Forelimb muscle (tissue), 1 donor: Measurements from ENCODE around the gene MBNL3. TPM values are rescaled to one million over a fixed set of nuclear protein-coding genes. Genes with fewer than 3 reads are reported as not detected.
"Not testable (repeated sequence)": the region's sequence is repeated elsewhere in the genome, so short reads cannot be mapped to it uniquely, and the experiment has no call there.

Source experiments
- DNase-seq: peaks from one replicate; pipeline ENCODE4 v3.0.0-alpha.2; 2013; ENCODE audit warnings: low read depth
- polyA plus RNA-seq: library from polyadenylated mRNA; unstranded; fragments of 120-200 nt; gene quantifications from one replicate; pipeline ENCODE4 v1.2.1, GENCODE V29; 2013; ENCODE audit not compliant: insufficient read length

The MBNL3 gene
- polyA plus RNA-seq, 1 donor: 10.6 TPM

DNA sequence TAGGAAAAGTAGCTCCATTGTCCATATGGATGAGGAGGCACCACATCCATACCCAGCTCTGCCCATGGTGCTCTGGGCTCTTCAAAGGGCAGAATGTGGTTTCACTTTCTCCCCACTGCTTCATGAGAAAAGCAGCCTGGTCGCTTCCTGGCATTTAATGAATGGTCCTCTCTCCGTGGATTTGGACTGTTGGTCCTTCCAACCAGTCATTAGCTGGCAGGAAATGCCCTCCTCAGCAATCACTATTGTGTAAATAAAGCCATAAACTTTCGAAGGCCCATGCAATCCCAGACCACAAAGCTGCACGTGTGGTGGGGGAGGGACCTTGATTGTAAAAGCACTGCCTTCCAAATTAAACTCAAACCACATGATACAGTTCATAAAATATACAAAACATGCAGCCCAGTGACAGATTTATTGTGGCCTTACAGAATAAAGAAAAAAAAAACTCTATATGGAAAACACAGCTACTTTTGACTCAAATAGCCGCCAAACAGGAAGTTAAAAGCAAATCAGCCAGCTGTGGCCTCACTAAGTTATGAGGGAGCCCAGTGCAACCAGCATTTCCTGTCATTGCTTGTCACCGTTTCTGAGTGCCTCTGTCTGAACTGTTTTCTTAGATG, 8.1 kb downstream of the MBNL3 start:
- no peak for DNase-seq

DNA sequence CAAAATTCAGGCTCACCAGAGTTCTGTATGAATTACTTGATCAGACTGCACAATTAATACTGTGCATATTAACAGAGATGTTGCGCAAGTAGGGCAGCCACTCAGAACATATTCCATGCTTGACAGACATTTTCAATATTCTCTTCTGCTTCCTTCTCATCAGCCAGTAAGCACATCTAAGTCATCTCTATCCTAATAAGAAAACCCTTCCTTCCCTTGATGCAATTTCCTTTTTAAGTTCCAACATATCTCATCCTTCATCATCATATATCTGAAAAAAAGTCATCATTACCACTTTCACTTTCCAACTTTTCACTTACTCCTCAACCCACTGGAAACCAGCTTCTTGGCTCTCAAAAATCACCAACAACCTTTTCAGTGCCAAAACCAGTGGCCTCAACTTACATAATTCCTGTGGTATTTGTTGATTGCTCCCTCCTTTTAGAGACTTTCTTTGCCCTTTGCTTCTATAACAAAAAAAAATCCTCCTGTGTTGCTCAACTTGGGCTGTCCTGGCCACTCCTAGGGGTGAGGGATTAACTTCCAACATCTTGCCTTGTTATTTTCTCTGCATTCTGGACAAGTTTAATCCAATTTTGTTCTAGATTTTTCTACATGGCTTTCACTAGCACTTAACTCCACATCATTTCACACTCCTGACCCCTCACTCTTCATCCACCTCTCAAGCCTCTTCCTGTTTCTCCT, 14.1 kb downstream of the MBNL3 start:
- DNase-seq: no peak

DNA sequence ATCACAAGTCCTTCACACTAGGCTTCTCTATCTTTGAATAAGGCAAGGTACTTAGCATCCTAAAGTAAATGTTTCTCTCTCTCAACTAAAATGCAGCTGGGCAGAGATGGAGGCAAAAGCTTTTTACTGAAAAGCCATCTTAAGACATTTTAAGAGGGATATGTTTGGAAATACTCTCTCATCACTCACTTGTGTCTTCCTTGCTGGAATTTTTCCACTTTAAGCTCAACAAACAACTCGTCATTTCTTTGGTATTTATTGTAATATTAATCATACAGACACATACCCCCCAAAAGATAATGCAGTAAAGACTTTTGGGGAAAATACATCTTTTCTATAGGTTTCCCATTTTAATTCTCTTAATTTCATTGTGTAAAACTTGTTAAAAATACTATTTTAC, 16.4 kb downstream of the MBNL3 start:
- DNase-seq: no peak

DNA sequence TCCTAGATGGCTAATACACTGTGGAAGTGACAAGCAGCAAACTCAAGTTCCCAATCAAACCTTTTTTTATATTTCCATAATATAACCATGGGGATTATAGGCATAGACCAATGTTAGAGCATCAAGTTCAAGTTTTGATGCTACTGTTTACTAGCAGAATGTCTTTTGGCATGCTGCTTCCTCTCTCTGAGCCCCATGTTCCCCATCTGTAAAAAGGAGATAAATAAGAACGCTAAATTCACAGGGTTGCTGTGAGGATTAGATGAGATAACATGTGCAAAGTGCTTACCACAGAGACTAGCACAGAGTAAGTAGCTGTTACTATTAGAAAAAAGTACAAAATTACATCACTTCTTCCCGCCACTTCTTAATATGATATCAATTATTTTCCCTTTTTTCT, 18.0 kb downstream of the MBNL3 start:
- no peak for DNase-seq

DNA sequence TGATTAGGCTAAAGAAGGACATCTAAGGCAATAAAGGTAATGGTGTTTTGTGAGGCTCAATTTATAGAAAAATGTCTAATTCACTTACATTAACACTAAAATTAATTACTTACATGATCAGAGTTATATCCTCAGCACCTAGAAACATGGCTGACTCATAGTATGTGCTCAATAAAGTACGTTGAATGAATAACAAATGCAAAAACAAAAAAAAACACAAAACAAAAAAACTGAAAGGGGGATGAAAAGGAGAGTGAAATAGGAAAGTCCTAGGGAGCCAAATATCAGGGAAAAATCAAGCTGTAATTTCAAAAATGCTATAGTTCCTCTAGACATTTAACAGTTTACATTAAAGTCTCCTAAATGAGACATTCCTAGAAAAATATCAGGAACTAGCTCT, 18.7 kb downstream of the MBNL3 start:
- no peak for DNase-seq

DNA sequence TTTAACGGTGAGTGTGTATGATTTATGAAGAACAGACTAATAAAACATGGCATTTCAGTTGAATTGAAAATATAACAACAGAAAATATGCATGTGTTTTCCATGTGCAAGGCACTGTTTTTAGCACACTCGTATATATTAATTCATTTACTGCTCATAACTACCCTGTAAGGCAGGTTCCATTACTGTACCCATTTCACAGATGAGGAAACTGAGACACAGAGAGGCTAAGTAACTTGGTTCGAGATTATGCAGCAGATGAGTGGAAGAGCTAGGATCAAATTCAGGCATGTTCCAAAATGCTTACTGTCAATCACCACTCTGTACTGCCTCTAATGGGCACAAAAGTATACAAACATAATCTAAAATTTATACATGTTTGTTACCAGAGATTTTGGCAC, 20.4 kb downstream of the MBNL3 start:
- no peak for DNase-seq

DNA sequence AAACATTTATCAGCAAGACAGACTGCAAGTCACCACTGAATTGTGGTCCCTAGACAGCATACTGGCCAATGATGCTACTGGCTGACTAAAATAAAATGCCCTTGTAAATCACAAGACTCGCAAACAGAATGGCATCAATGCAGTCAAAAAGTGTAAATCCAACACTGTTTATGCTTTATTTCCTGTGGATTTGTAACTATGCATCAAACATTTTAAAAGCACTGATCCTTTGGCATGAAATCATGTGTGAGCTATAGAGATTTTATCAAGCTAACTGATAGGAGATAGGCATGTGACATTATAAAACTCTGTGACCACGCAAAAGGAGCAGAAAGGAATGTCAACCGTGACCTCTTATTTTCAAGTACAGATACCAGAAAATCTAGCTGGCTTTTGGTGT, 20.8 kb downstream of the MBNL3 start:
- DNase-seq: no peak

DNA sequence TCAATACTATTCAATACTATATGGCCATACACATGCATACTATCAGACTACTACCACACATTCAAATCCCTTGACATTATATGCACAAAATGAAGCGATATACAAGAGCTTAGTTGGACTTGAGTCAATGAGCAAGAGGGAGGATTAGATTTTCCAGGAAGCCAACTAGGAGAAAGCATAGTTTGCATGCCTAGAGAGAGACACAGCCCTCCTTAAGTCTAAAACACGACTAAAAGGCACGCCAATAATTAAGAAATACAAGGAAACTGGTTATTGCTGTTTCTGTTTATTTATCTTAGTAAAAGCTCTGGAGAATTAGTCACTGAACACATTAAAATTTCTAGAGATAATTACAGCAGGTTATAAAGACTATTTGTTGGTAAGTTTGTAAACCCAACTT, 21.8 kb downstream of the MBNL3 start:
- no peak for DNase-seq

DNA sequence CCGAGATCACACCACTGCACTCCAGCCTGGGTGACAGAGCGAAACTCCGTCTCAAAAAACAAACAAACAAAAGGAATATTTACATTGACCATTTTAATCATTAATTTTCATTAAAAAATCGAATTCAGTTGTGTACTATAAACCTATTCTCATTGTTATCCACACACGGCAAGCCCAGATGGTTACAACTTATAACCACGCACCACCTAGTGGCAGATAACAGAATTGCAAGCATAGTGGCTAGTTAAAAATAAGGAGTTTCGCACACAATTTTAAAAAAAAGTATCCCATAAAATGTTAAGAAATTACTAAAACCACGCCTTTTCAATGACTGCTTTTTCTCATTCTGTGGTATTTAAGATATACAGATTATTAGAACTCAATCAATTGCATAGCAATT, 25.4 kb downstream of the MBNL3 start:
- no peak for DNase-seq

DNA sequence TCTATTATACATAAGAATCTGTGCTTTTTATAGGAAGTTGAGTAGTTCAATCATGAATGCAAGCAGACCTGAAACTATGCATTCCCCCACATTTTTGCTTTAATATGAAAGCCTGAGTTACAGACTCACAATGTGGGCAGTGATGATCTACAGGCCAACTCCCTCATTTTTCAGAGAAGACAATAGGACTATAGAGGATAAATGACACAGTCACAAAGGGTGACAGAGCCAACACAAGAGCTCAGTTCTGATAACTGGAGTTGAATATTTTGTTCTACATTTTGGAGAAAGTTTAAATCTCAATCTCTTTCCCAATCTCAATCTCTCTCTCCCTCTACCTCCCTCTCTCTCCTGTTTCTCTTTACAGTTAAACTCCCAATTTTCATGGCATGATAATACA, 27.0 kb downstream of the MBNL3 start:
- DNase-seq: no peak

DNA sequence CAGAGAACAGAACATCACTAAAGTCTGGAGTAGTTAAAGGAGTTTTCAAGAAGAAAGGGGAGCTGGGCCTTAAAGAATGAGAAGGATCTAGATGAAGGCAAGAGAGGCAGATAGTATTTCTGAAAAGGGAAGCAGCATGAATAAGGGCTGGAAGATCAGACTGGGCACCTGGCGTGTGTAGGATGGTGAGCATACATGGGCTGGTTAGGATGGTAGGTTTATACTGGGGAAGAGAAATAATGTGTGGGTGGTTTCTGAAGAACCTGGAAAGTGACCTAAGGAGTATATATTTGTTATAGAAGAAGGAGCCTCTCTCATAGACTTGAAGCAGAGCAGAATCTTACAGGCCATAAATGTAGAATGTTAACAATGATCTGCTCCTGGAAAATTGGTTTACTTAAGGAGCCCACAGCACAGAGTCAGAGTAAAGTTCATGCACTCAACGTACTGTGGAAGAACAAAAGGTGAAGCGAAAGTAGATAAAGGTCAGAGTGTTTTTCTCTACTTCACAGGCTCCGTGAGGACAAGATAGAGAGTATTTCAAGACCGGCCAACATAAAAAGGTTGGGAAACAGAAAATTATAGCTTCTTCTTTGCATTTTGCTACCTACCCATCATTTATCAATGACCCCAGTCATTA, 35.8 kb downstream of the MBNL3 start:
- no peak for DNase-seq

DNA sequence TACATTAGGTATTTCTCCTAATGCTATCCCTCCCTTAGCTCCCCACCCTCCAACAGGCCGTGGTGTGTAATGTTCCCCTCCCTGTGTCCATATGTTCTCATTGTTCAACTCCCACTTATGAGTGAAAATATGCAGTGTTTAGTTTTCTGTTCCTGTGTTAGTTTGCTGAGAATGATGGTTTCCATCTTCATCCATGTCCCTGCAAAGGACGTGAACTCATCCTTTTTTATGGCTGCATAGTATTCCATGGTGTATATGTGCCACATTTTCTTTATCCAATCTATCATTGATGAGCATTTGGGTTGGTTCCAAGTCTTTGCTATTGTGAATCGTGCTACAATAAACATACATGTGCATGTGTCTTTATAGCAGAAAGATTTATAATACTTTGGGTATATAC, 42.9 kb downstream of the MBNL3 start:
- not testable (repeated sequence) for DNase-seq

DNA sequence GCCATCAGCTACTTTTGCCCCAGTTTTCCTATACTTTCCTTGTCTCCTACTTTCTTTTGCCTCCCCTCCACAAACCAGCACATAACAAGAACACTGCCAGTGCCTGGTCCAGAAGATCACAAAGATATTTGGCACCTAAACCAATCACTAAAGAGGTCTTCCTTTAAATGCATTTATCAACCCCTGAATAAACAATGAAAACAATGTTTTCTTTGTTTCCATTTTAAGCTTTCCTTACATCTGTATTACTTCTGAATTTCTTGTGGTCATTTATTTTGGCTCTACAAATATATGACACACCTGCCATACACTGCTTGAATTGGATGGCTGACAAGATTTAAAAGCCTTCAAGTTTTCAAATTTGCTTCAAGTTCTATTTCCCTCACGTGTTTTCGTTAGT, 43.9 kb downstream of the MBNL3 start:
- DNase-seq: no peak

DNA sequence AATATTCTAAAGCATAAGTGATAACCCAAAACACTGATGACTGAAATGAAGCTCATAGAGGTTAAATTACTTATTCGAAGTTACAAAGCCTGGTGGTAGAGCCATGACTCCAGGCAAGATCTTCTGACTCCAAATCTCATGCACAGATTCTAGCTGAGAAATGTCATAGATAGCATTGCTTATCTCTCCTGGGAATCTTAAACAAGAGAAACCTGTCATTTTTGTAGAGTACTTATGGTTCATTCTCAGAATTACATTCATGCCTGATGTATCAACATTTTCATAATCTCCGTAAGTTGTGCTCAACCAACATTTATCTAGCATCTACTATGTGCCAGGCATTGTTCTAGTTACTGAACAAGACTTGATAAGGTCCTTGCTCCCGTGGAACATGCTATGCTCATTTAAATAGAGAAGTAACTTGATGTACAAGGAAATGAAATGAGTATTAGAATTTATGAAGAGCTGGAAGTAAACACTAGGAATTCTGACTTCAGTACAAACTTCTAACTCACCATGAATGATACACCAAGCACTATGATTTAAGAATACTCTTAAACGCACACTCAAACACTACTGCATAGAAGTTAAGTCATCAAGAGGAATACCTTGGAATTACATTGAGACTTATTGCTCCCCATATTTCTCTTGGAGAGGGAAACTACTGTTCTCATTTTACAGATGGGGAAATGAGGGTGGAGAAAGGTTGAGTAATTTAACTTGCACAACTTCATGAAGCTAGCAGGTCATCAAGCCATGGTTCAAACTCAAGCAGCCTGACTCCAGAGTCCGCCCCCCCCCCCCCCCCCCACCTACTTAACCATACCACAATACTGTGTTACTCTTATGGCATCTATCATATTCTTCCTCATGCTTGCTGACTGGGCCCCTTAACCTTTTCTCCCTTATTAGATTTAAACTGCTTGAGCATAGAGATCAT, 45.4 kb downstream of the MBNL3 start:
- no peak for DNase-seq

DNA sequence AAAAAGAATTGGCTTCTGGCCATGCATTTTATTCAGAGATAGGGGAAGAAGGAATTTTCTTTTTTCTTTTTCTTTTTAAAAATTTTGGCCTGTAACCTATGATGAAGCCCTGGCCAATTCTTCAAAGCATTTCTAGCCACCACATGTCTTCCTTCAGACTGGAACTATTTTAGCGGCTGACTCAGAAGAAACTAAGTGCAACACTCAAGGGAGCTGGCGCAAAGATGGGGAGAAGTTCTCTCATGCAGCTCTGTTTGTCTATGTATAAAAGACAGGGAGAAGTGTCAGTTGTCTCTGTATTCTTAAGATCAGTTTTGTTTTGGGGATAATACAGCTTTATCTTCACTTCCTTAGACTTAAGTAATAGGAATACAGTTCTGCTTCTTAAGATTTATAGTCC, 46.1 kb downstream of the MBNL3 start:
- no peak for DNase-seq

DNA sequence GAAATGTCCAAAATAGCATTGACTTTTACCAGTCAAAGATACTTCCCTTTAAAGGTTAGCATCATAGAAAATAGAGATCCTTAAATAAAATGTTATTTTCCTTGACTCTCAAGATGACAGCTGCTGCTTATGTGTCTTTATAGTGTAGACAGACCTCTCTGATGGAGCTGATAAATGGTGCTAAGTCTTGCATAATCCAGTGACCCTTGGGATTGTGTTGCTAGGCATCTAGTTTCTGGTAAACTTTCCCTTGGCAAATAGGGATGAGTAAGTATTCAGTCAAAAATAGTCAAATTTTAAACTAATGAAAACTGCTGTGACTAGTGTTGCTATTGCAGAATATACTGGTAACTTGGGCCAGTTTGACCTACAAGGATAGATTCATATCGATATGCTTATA, 53.6 kb downstream of the MBNL3 start:
- DNase-seq: no peak

DNA sequence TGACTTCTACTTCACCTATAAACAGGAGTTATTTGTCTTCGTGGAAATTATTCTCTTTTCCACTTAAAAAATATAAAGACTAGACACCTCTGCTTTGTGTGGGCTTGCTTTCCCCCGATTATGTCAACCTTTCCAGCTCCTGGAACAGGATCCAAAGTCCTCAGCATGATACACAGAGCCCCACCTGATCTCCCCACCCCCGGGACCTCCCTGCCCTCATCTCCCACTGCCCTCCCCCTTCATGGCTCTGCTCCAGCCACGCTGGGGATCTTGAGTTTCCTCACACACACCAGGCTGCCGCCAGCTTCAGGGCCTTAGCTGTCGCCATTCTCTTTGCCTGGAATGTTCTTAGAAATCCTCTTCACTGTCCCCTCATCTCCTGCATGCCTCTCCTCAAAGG, 55.3 kb downstream of the MBNL3 start:
- no peak for DNase-seq

DNA sequence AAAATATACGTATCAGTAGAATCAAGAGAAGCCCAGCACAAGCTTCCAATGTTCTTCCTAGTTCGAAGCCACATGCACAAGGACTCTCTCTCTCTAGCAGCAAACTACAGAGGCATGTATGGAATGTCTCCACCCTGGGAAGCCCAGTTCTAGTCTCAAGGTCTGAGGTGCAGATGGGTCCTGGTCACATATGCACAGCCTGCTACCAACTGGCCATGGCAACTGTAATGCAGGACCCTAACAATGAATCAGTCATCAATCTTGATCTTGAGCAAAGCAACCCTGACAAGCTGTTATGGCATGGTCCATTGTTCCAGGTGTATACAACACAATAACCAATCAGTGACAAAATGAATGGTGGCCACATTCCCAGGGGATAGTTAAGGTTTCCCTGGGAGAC, 55.8 kb downstream of the MBNL3 start:
- no peak for DNase-seq

DNA sequence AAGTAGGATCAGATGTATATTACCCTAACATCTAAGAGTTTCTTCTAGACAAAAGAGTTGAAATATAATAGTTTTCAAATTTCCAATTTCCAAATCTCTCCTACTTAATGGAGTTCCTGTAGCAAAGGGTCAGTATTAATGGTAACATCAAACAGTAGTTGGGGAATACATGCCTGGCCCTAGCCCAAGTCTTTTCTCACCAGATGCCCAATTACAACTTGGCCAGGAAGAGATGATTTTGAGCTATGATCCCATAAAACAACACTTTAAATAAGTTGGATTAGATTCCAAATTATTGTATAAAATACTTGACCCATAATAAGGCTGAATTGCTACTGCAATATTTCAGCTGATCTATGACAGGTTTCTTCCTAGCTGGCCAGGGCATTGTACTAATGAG, 59.9 kb downstream of the MBNL3 start:
- DNase-seq: no peak

DNA sequence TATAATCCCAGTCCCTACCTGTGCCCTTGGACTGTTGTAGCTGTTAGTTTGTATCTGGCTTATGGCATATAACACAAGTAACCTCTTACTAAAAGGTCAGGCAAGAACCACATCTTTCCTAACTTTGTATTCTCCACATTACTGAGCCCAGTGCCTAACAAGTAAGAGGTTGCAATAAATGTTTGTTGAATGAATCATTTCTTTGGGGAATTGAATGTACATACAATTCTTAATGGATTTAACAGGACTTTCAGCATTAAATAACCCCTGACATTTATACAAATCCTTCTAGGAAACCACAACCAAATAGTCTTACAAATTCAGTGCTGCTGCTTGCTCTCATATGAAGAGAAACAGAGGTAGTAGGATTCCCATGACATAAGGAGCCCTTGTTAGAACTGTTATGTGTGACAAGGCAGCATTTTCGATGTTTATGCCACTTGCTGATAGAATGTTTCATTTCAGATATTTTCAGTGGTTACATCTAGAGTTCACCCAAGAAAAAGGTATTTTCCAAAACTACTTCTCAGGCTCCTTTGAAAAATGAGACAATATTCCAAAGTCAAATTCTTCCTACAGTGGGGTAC, 62.0 kb downstream of the MBNL3 start:
- DNase-seq: no peak

DNA sequence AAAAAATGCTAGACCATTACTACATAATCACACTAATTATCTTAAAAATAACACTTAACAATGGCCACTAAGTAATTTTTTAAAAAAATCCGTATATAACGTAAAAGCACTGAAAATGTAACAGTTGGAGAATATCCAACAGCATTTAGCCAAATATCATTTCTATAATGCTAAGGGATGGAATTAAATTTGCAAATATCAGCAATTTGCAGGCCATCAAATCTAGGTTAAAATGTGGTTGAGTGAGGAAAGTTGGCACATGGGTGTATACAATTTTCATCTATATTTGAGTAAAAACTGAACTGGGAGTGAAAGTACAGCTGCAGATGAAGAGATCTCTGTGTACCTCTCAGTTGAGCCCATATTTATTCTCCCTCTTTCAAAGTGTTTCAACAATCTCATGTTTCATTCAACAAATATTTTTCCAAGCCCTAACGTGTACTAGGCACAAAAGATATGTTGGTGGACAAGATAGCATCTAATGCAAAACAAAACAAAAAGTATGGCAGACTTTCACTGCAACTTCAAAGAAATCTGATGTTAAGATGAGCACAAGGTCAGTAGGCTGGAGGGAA, 63.0 kb downstream of the MBNL3 start:
- no peak for DNase-seq

DNA sequence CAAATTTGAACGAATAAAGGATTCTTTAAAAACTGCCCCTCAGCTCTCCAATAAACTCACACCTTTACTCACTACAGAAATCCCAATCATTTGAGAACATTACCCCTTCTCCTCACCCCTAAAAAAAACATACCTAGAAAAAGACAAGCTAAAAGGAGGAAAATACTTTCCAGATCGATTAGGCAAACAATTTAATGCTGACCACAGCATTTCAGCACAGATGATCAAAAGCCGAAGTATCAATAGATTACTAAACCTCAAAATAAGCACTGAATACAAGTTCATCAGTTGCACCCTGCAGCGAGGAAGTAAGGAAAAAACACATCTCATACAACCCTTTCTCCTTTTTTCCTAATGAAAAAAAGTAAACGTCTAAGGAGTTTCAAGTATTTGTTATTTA, 65.5 kb downstream of the MBNL3 start:
- no peak for DNase-seq
